Esophagus (tissue), 2 donors: Measurements from ENCODE around the gene SHB. TPM values are rescaled to one million over a fixed set of nuclear protein-coding genes. Genes with fewer than 3 reads are reported as not detected.
A peak's percentile ranks its signal among the peaks of the same experiment; 100 is the strongest.
"Not testable (repeated sequence)": the region's sequence is repeated elsewhere in the genome, so short reads cannot be mapped to it uniquely, and the experiment has no call there.

Source experiments
- H3K27ac ChIP-seq, 2 donors: one replicate each; pipeline ENCODE4 v1.5.1; 2013; ENCODE audit warnings: low read depth in 2 of 2, mild to moderate bottlenecking in 2 of 2, inconsistent platforms in 1 of 2, low read length in 1 of 2, moderate library complexity in 1 of 2
- H3K27me3 ChIP-seq, 2 donors: one replicate each; pipeline ENCODE4 v1.6.1; 2013; ENCODE audit warnings: low read length in 2 of 2, control low read depth in 1 of 2, mild to moderate bottlenecking in 1 of 2; ENCODE audit not compliant: insufficient read depth in 2 of 2, control insufficient read depth in 1 of 2
- H3K36me3 ChIP-seq, 2 donors: one replicate each; pipeline ENCODE4 v1.6.1; 2013; ENCODE audit warnings: low read length in 1 of 2; ENCODE audit not compliant: control insufficient read depth in 2 of 2, insufficient read depth in 2 of 2
- H3K4me1 ChIP-seq, 2 donors: one replicate each; pipeline ENCODE4 v1.6.1; 2013; ENCODE audit warnings: low read length in 1 of 2; ENCODE audit not compliant: control insufficient read depth in 2 of 2, insufficient read depth in 2 of 2
- H3K4me3 ChIP-seq, 2 donors: one replicate each; pipeline ENCODE4 v1.5.1; 2013; ENCODE audit warnings: low read length in 2 of 2, mild to moderate bottlenecking in 2 of 2, low read depth in 1 of 2, moderate library complexity in 1 of 2
- H3K9me3 ChIP-seq, 2 donors: one replicate each; pipeline ENCODE4 v1.6.1; 2013; ENCODE audit warnings: mild to moderate bottlenecking in 2 of 2, low read depth in 1 of 2, low read length in 1 of 2, moderate library complexity in 1 of 2; ENCODE audit not compliant: control insufficient read depth in 2 of 2, insufficient read depth in 1 of 2
- WGBS, 2 donors: extraction: QIAGEN DNeasy Blood & Tissue Kit; methylation state at CpG; one replicate each; pipeline ENCODE4 v1.1.7; 2013; 5-methylcytosine and 5-hydroxymethylcytosine counted together
- polyA plus RNA-seq, 2 donors: library from polyadenylated mRNA; stranded (reverse); fragments of 200-250 nt; gene quantifications; one replicate each; pipeline ENCODE4 v1.2.3, GENCODE V29; 2013
- donor health status: healthy with polysubstance abuse.
- donor health status: Bipolar disorder and iron deficiency.

The SHB gene
- polyA plus RNA-seq, 2 donors, result 14.7 to 15.7 TPM

- H3K27me3 ChIP-seq, result no peaks in the 10 kb centered on the region
- 62 to 76% methylated on average over 18 of the region's 18 CpGs for WGBS, 2 donors
- H3K9me3 ChIP-seq, result no peaks in the 10 kb centered on the region
- H3K36me3 ChIP-seq, result peaks cover 0 to 18% of the 10 kb centered on the region in 2 donors
- peaks cover 0 to 17% of the 10 kb centered on the region in 2 donors for H3K4me1 ChIP-seq
- H3K27ac ChIP-seq, result peak overlapping the region; percentile 52 to 83
- H3K4me3 ChIP-seq, result no peak overlapping the region
Measured at GRCh38 chr9:37916471-37917312, 152.3 kb downstream of the SHB start.

- WGBS, 2 donors, result 80 to 85% methylated on average over 14 of the region's 14 CpGs
- H3K27ac ChIP-seq, result peak overlapping the region; percentile 14 to 52
- H3K9me3 ChIP-seq, result no peaks in the 10 kb centered on the region
- H3K36me3 ChIP-seq, result peaks cover 0 to 18% of the 10 kb centered on the region in 2 donors
- H3K4me1 ChIP-seq, result peaks cover 0 to 14% of the 10 kb centered on the region in 2 donors
- H3K4me3 ChIP-seq, result no peak overlapping the region
- H3K27me3 ChIP-seq, result no peaks in the 10 kb centered on the region
Measured at GRCh38 chr9:37915911-37916470, 153.0 kb downstream of the SHB start.

GRCh38 chr9:37914701-37915358 is 154.2 kb downstream of the SHB start:
- H3K36me3 ChIP-seq, result peaks cover 0 to 18% of the 10 kb centered on the region in 2 donors
- WGBS, 2 donors, result 73 to 77% methylated on average over 11 of the region's 11 CpGs
- peaks cover 0 to 8% of the 10 kb centered on the region in 2 donors for H3K4me1 ChIP-seq

GRCh38 chr9:37914154-37914551 is 154.9 kb downstream of the SHB start:
- H3K4me1 ChIP-seq, result peaks cover 0 to 8% of the 10 kb centered on the region in 2 donors
- WGBS, 2 donors, result 60 to 64% methylated on average over 8 of the region's 8 CpGs
- H3K4me3 ChIP-seq, result no peak overlapping the region
- H3K27me3 ChIP-seq, result no peaks in the 10 kb centered on the region
- no peaks in the 10 kb centered on the region for H3K9me3 ChIP-seq
- H3K27ac ChIP-seq, result peak overlapping the region in 1 of 2 donors; percentile 27
- peaks cover 0 to 15% of the 10 kb centered on the region in 2 donors for H3K36me3 ChIP-seq

More at GRCh38 chr9:37914701-37915358, 154.2 kb downstream of the SHB start:
- no peak overlapping the region for H3K27ac ChIP-seq
- no peak overlapping the region for H3K4me3 ChIP-seq
- H3K27me3 ChIP-seq, result no peaks in the 10 kb centered on the region
- no peaks in the 10 kb centered on the region for H3K9me3 ChIP-seq

- Histone ChIP-seq H3K27me3 (no peaks in the 10 kb centered on the region), H3K36me3 (peaks cover 0 to 13% of the 10 kb centered on the region in 2 donors), H3K9me3 (no peaks in the 10 kb centered on the region), H3K27ac (peak overlapping the region in 1 of 2 donors; percentile 27), H3K4me1 (peaks cover 0 to 8% of the 10 kb centered on the region in 2 donors), H3K4me3 (no peak overlapping the region)
- 48 to 62% methylated on average over 11 of the region's 11 CpGs for WGBS, 2 donors
Measured at GRCh38 chr9:37913480-37914153, 155.4 kb downstream of the SHB start.

GRCh38 chr9:37911271-37911681 is 157.8 kb downstream of the SHB start:
- H3K4me3 ChIP-seq, result no peak overlapping the region
- no peaks in the 10 kb centered on the region for H3K27me3 ChIP-seq
- H3K27ac ChIP-seq, result no peak overlapping the region
- H3K9me3 ChIP-seq, result no peaks in the 10 kb centered on the region
- WGBS, 2 donors, result 71 to 73% methylated on average over 6 of the region's 6 CpGs
- H3K36me3 ChIP-seq, result peaks cover 0 to 2% of the 10 kb centered on the region in 2 donors
- H3K4me1 ChIP-seq, result no peaks in the 10 kb centered on the region

- H3K9me3 ChIP-seq, result no peaks in the 10 kb centered on the region
- H3K36me3 ChIP-seq, result no peaks in the 10 kb centered on the region
- 86 to 91% methylated on average over 4 of the region's 4 CpGs for WGBS, 2 donors
- no peak overlapping the region for H3K4me3 ChIP-seq
- no peak overlapping the region for H3K27ac ChIP-seq
- H3K4me1 ChIP-seq, result no peaks in the 10 kb centered on the region
- H3K27me3 ChIP-seq, result no peaks in the 10 kb centered on the region
Measured at GRCh38 chr9:37910271-37910670, 158.8 kb downstream of the SHB start.

- H3K4me3 ChIP-seq, result not testable (repeated sequence)
Measured at GRCh38 chr9:37909836-37910235, 159.2 kb downstream of the SHB start.

GRCh38 chr9:37909326-37909725 is 159.7 kb downstream of the SHB start:
- Histone ChIP-seq H3K9me3 (no peaks in the 10 kb centered on the region), H3K27me3 (no peaks in the 10 kb centered on the region), H3K4me1 (peaks cover 0 to 8% of the 10 kb centered on the region in 2 donors), H3K27ac (no peak overlapping the region), H3K4me3 (no peak overlapping the region), H3K36me3 (no peaks in the 10 kb centered on the region)
- WGBS, 2 donors, result 95 to 97% methylated on average over 3 of the region's 3 CpGs

More at GRCh38 chr9:37909836-37910235, 159.2 kb downstream of the SHB start:
- 81 to 88% methylated on average over 5 of the region's 5 CpGs for WGBS, 2 donors
- H3K27me3 ChIP-seq, H3K27ac ChIP-seq, H3K4me1 ChIP-seq, H3K36me3 ChIP-seq, H3K9me3 ChIP-seq: not testable (repeated sequence)
